Uterus (tissue), 2 donors: ENCODE results near the gene SHB.

Experiments
- CTCF ChIP-seq, 4 experiments: fragments of 200-600 bp in 2 of 4; fragments of 450-650 bp in 2 of 4; sonication (generic) in 2 of 4; IDR thresholded peaks; one replicate each; pipeline ENCODE4 v1.5.1; 2016 to 2019; ENCODE audit warnings: antibody characterized with exemption in 4 of 4, mild to moderate bottlenecking in 2 of 4, moderate library complexity in 1 of 4
- POLR2A ChIP-seq, 2 donors: fragments of 450-650 bp; IDR thresholded peaks; one replicate each; pipeline ENCODE4 v1.6.1; 2016; ENCODE audit warnings: antibody characterized with exemption in 2 of 2, mild to moderate bottlenecking in 1 of 2, moderate library complexity in 1 of 2

- TF ChIP-seq CTCF (IDR thresholded peaks at IDR 0.05) (no peak), POLR2A (IDR thresholded peaks at IDR 0.05) (no peak)
Measured at GRCh38 chr9:37921168-37921510, 147.9 kb downstream of the SHB start.
